Pancreas (tissue), 10 donors: ENCODE measurements around the gene WBP2NL. TPM values are rescaled to one million over a fixed set of nuclear protein-coding genes. Genes with fewer than 3 reads are reported as not detected.

Experiments
- ATAC-seq, 4 donors: fragments of 200-7000 bp; cut with Tn5 transposase; one replicate each; pipeline versions ENCODE4 v1.8.0 to v1.9.1; 2020; ENCODE audit warnings: mild to moderate bottlenecking in 4 of 4, moderate library complexity in 4 of 4
- DNase-seq, 6 donors: peaks; one replicate each; pipeline ENCODE4 v3.0.0-alpha.2; 2020
- FAIRE-seq: peaks from 2 replicates; lab custom pipeline; 2012; peaks lifted over from hg19 to GRCh38; lab: Jason Lieb, UNC
- H3K27ac ChIP-seq, 4 donors: fragments of 200-600 bp; sonication (generic); 1 replicate in 3 of 4; 2 replicates in 1 of 4; pipeline versions ENCODE4 v1.5.0 to v1.8.0; 2020
- H3K27me3 ChIP-seq, 4 donors: fragments of 200-600 bp; one replicate each; pipeline ENCODE4 v1.8.0; 2021
- H3K36me3 ChIP-seq, 3 donors: fragments of 200-600 bp; sonication (generic) in 1 of 3; one replicate each; pipeline versions ENCODE4 v1.5.0 to v1.8.0; 2020 to 2021
- H3K4me1 ChIP-seq, 3 donors: fragments of 200-600 bp; one replicate each; pipeline ENCODE4 v1.8.0; 2021
- H3K4me3 ChIP-seq, 4 donors: fragments of 200-600 bp; sonication (generic) in 2 of 4; one replicate each; pipeline versions ENCODE4 v1.5.0 to v1.8.0; 2020 to 2021
- H3K9me3 ChIP-seq, 4 donors: fragments of 200-600 bp; one replicate each; pipeline ENCODE4 v1.8.0; 2021
- CTCF ChIP-seq, 4 donors: fragments of 200-600 bp; sonication (generic) in 3 of 4; IDR thresholded peaks; one replicate each; pipeline versions ENCODE4 v1.5.0 to v1.8.0; 2021; ENCODE audit warnings: antibody characterized with exemption in 4 of 4
- WGBS, 2 donors: extraction: QIAGEN DNeasy Blood & Tissue Kit; methylation state at CpG; one replicate each; pipeline ENCODE4 v1.1.7; 2013; 5-methylcytosine and 5-hydroxymethylcytosine counted together
- intact Hi-C, 3 donors: fragments of 100-400 bp; cut with DNase I; formaldehyde crosslinking; loops; one replicate each; pipeline versions ENCODE4 v1.11.1 to v1.14.2; 2022
- polyA plus RNA-seq, 2 donors: library from polyadenylated mRNA; stranded (reverse); fragments of 200-250 nt; gene quantifications; one replicate each; pipeline ENCODE4 v1.2.3, GENCODE V29; 2013
- total RNA-seq, 6 donors: library from RNA; stranded (reverse); fragmentation: NEBNext Ultra II Directional in 4 of 6; extraction: Animal tissue kit (Norgen Biotek cat#: 25700) in 4 of 6; gene quantifications; one replicate each; pipeline versions ENCODE4 v1.2.1 to v1.2.4, GENCODE V29; 2021 to 2023
- donor health status: healthy with polysubstance abuse.
- donor health status: DM: no; HTN: no; CAD: no; lungs with moderate emphysema.
- donor health status: DM: no; HTN: no; CAD: no.
- donor health status: control.
- donor health status: control.
- donor health status: Bipolar disorder and iron deficiency.
- donor health status: DM: yes; HTN: yes; CAD: no.
- donor health status: DM: no; HTN: no; CAD: no.
- donor health status: DM: no; HTN: no; CAD: no.
- donor health status: DM: yes; HTN: yes; CAD: no.

WBP2NL gene
- total and polyA plus RNA-seq, 8 donors: 1.3 to 2.8 (median 1.7) TPM

GRCh38 chr22:41996826-41997225, 1.8 kb upstream of the WBP2NL start:
- intact Hi-C loops: no loop called here
- no peak for TF ChIP-seq CTCF (IDR thresholded peaks at IDR 0.05)
- Histone ChIP-seq H3K36me3 (no peaks in the 10 kb centered on the region), H3K27ac (no peak overlapping the region), H3K4me1 (peaks cover 0 to 5% (median 0%) of the 10 kb centered on the region in 3 donors), H3K27me3 (no peaks in the 10 kb centered on the region), H3K9me3 (no peaks in the 10 kb centered on the region), H3K4me3 (no peak overlapping the region)
- WGBS, 2 donors: 76 to 86% methylated on average over 5 of the region's 5 CpGs
- ATAC-seq (no peak), FAIRE-seq (no peak), DNase-seq (no peak)

DNA sequence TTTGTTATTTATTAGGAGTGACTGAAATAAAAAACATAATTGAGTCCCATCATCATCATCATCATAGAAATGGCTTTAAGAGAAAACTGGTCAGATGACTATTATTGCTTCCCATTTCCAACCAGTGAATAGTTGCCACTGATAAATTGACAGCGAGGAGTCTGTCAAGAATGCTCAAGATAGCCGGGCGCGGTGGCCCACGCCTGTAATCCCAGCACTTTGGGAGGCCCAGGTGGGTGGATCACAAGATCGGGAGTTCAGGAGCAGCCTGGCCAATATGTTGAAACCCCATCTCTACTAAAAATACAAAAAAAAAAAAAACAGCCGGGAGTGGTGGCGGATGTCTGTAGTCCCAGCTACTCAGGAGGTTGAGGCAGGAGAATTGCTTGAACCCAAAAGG, 1.9 kb downstream of the WBP2NL start:
- DNase-seq (no peak), FAIRE-seq (no peak), ATAC-seq (no peak)
- intact Hi-C loops: no loop called here
- Histone ChIP-seq H3K36me3 (no peaks in the 10 kb centered on the region), H3K27me3 (no peaks in the 10 kb centered on the region), H3K4me1 (peaks cover 0 to 5% (median 0%) of the 10 kb centered on the region in 3 donors), H3K4me3 (no peak overlapping the region), H3K9me3 (no peaks in the 10 kb centered on the region), H3K27ac (no peak overlapping the region)
- 97 to 99% methylated on average over 8 of the region's 8 CpGs for WGBS, 2 donors
- no peak for TF ChIP-seq CTCF (IDR thresholded peaks at IDR 0.05)

- intact Hi-C loops: no loop called here
- Histone ChIP-seq H3K9me3 (no peaks in the 10 kb centered on the region), H3K27me3 (no peaks in the 10 kb centered on the region), H3K4me1 (peaks cover 0 to 5% (median 0%) of the 10 kb centered on the region in 3 donors), H3K27ac (no peak overlapping the region), H3K36me3 (no peaks in the 10 kb centered on the region), H3K4me3 (no peak overlapping the region)
- no peak for ATAC-seq
- FAIRE-seq: no peak
- TF ChIP-seq CTCF (IDR thresholded peaks at IDR 0.05): no peak
- 82 to 95% methylated on average over 8 of the region's 8 CpGs for WGBS, 2 donors
- DNase-seq: no peak
Measured at GRCh38 chr22:42001121-42001520, 2.5 kb downstream of the WBP2NL start.

DNA sequence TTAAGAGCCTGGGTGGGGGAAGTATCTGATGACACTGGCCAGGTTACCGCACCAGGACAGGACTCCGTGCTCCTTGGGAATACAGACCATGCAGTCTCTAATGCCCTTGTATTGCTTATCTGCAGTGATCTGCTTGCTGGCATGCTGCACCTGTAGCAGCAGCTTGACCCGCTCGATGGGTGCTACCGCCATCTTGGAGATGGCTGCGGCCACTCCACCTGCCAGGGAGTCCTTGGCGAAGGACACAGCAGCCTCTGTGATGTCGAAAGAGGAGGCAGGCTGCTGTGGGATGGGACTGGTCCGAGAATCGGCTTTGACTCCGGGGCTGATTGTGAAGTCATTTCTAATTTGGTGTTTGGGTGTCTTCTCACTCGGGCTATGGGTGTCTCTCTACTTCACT, 3.1 kb downstream of the WBP2NL start:
- intact Hi-C loops: no loop called here
- no peak for TF ChIP-seq CTCF (IDR thresholded peaks at IDR 0.05)
- H3K9me3 ChIP-seq: no peaks in the 10 kb centered on the region
- no peak for FAIRE-seq
- no peak for ATAC-seq
- no peaks in the 10 kb centered on the region for H3K27me3 ChIP-seq
- DNase-seq: no peak
- 96 to 98% methylated on average over 12 of the region's 12 CpGs for WGBS, 2 donors
- H3K4me3 ChIP-seq: no peak overlapping the region
- no peak overlapping the region for H3K27ac ChIP-seq
- H3K4me1 ChIP-seq: peaks cover 0 to 5% (median 0%) of the 10 kb centered on the region in 3 donors
- H3K36me3 ChIP-seq: no peaks in the 10 kb centered on the region

GRCh38 chr22:42007922-42008321, 9.3 kb downstream of the WBP2NL start:
- Histone ChIP-seq H3K4me1 (no peaks in the 10 kb centered on the region), H3K27me3 (no peaks in the 10 kb centered on the region), H3K9me3 (no peaks in the 10 kb centered on the region), H3K4me3 (no peak overlapping the region), H3K27ac (no peak overlapping the region), H3K36me3 (no peaks in the 10 kb centered on the region)
- DNase-seq (no peak), FAIRE-seq (no peak), ATAC-seq (no peak)
- 67 to 69% methylated on average over 4 of the region's 4 CpGs for WGBS, 2 donors
- no peak for TF ChIP-seq CTCF (IDR thresholded peaks at IDR 0.05)
- intact Hi-C loops: no loop called here
